ENCODE measurements around the gene NID1.

- no peak for TF ChIP-seq CTCF (IDR thresholded peaks at IDR 0.05)
- TF ChIP-seq POLR2A (IDR thresholded peaks at IDR 0.05), result no peak
Observed at GRCh38 chr1:236112332-236112627, 47.4 kb upstream of the NID1 start.
